GM10248 (cell line): ENCODE data around the gene CDAN1.

Experiments used
- CTCF ChIA-PET: fragments of 300-600 bp; sonication (Branson Sonifier 250); formaldehyde crosslinking; extraction: SDS; loops from one replicate; lab custom pipeline; 2021; ENCODE audit warnings: antibody characterized with exemption; lab: Yijun Ruan, JAX
- POLR2A ChIA-PET: fragments of 350-650 bp; sonication (Branson Sonifier 250); formaldehyde crosslinking; extraction: SDS; loops from one replicate; lab custom pipeline; 2020; ENCODE audit warnings: antibody characterized with exemption; lab: Yijun Ruan, JAX
- DNase-seq: peaks from one replicate; pipeline ENCODE4 v3.0.0; 2012; ENCODE audit errors: extremely low spot score
- CTCF ChIP-seq: IDR thresholded peaks from 2 replicates; pipeline ENCODE4 v1.5.1; 2012; ENCODE audit warnings: mild to moderate bottlenecking, low read depth; ENCODE audit errors: extremely low read depth, missing control alignments, control extremely low read depth

The CDAN1 gene

GRCh38 chr15:42707068-42707467, 29.9 kb downstream of the CDAN1 start:
- ChIA-PET POLR2A (no interaction called here), CTCF (interaction anchor here (1.1 to 5.8 kb wide), 4 partner anchors 12 to 219 kb away, joined by 3 to 45 read pairs (median 5); partner anchors contain the start of gene CDAN1)
- no peak for DNase-seq
- no peak for TF ChIP-seq CTCF

DNA sequence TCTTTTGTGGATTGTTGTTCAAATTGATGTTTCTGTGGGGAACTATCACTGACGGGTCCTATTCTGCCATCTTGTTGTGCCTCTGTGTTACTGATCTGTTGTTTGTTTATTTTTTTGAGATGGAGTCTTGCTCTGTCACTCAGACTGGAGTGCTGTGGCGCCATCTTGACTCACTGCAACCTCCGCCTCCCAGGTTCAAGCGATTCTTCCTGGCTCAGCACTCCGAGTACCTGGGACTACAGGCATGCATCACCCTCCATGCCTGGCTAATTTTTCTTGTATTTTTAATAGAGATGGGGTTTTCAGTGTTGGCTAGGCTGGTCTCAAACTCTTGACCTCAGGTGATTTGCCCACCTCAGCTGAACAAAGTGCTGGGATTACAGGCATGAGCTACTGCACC, 31.6 kb downstream of the CDAN1 start:
- CTCF ChIA-PET = interaction anchor here (1.0 to 5.8 kb wide), 12 partner anchors 9 to 509 kb away, joined by 3 to 45 read pairs (median 4); no protein-coding TSS in a partner anchor
- POLR2A ChIA-PET = no interaction called here
- TF ChIP-seq CTCF = no peak
- no peak for DNase-seq

GRCh38 chr15:42704492-42704926, 32.4 kb downstream of the CDAN1 start:
- ChIA-PET POLR2A (no interaction called here), CTCF (interaction anchor here (1.0 to 5.8 kb wide), 10 partner anchors 8 to 509 kb away, joined by 3 to 45 read pairs (median 4); no protein-coding TSS in a partner anchor)
- peak; percentile 60 for TF ChIP-seq CTCF
- DNase-seq = peak; percentile 75

DNA sequence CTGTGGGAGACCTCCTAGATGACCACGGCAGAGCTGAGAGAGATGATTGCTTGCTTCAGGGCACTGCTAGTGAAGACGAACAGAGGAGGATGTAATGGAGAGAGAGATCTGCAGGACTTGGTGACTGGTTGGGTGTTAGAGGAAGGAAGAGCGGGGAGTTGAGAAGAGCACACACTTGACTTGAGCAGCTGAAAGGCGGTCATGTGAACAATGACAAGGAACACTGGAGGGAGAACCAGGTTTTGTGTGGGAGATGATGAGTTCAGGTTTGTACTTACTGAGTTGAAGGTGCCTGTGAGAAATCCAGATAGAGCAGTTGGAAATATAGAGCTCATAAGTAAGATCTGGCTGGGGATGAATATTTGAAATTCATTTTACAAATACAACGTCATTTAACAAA, 40.3 kb downstream of the CDAN1 start:
- no peak for TF ChIP-seq CTCF
- POLR2A ChIA-PET = no interaction called here
- no peak for DNase-seq
- CTCF ChIA-PET = interaction anchor here (0.9 to 1.3 kb wide), 3 partner anchors 9 to 19 kb away, joined by 3 to 5 read pairs (median 4); no protein-coding TSS in a partner anchor

- DNase-seq = no peak
- TF ChIP-seq CTCF = no peak
- ChIA-PET POLR2A (no interaction called here), CTCF (interaction anchor here (1.0 to 2.0 kb wide), 4 partner anchors 11 to 219 kb away, joined by 3 to 7 read pairs (median 4); no protein-coding TSS in a partner anchor)
Measured at GRCh38 chr15:42695527-42696071, 41.3 kb downstream of the CDAN1 start.

DNA sequence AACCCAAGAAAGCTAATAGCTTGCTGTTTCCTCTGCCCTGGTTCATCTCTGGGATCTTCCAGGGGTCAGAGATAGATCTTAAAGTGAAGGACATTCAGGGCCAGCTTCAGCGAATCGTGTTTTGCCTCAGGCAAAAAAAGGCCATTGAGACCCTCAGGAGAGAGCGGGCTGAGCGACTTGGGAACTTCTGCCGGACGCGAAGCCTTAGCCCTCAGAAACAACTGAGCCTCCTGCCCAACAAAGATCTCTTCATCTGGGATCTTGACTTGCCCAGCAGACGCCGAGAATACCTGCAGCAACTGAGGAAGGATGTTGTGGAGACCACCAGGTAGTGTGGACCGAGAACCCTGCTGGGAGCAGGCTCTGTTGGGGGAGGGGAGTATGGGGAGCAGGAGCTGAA, 42.5 kb downstream of the CDAN1 start:
- CTCF ChIA-PET = interaction anchor here (0.9 to 2.0 kb wide), 4 partner anchors 10 to 531 kb away, joined by 3 to 7 read pairs (median 4); no protein-coding TSS in a partner anchor
- no peak for DNase-seq
- no peak for TF ChIP-seq CTCF
- POLR2A ChIA-PET = interaction anchor here (0.7 kb wide), 1 partner anchor 114 kb away, joined by 5 read pairs; no protein-coding TSS in a partner anchor
